Retinal pigment epithelial cell (primary cell): Measurements from ENCODE around the gene STIM2.

ENCODE experiments used
- DNase-seq: peaks from one replicate; pipeline ENCODE4 v3.0.0-alpha.2; 2010; ENCODE audit warnings: low read depth
- H3K4me3 ChIP-seq: 2 replicates; pipeline ENCODE4 v1.5.1; 2011; ENCODE audit warnings: mild to moderate bottlenecking, low read length, control low read depth, moderate library complexity
- CTCF ChIP-seq: conservative IDR thresholded peaks from 2 replicates; pipeline ENCODE4 v1.5.1; 2011; ENCODE audit warnings: low read depth, low read length, control low read depth, inconsistent platforms

Gene STIM2

DNA sequence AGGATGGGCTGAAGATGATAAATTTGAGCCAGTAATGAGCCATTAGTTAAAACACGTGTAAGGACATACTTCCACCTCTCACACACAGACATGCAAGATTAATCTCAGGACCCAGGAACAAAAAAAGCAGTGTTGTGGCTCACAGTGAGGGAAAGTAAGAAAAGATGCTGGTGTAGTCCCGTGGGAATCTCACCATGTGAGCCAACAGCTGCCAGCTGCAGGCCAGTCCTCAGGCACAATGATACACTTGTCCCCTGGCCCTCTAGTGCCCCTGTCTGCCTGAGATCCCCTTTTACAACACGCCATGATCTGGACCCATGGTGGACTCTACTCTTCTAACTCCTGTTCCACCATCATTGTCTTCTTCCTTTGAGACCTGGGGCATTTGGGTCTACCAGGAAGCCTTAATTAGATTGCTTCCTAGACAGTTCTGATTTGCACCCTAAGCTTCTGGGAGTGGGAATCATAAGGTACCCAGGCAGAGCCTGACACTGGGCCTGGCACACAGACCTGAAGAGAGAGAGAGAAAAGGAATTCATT, 194.7 kb downstream of the STIM2 start:
- no peak overlapping the region for H3K4me3 ChIP-seq
- no peak for DNase-seq
- TF ChIP-seq CTCF = no peak

- TF ChIP-seq CTCF = no peak
- no peak overlapping the region for H3K4me3 ChIP-seq
- DNase-seq = no peak
Observed at GRCh38 chr4:27056281-27056680, 195.6 kb downstream of the STIM2 start.

GRCh38 chr4:27057053-27057452, 196.4 kb downstream of the STIM2 start:
- no peak for TF ChIP-seq CTCF
- DNase-seq = no peak
- H3K4me3 ChIP-seq = no peak overlapping the region

DNA sequence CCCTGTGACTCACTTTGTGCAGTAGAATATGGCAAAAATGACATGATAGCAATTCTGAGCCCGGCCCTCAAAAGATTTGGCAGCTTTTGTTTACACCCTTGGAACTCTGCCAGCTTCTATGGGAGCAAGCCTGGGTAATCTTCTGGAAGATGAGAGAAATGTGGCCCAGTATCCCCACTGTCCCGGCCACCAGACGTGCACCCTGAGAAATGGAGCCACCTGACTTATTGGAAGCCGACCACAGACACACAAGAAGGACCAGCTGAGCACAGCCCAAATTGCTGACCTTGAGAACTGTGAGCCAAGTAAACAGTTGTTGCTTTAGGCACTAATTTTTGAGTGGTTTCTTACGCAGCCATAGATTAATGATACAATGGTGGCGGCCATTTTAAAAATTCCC, 197.0 kb downstream of the STIM2 start:
- DNase-seq = no peak
- no peak for TF ChIP-seq CTCF

DNA sequence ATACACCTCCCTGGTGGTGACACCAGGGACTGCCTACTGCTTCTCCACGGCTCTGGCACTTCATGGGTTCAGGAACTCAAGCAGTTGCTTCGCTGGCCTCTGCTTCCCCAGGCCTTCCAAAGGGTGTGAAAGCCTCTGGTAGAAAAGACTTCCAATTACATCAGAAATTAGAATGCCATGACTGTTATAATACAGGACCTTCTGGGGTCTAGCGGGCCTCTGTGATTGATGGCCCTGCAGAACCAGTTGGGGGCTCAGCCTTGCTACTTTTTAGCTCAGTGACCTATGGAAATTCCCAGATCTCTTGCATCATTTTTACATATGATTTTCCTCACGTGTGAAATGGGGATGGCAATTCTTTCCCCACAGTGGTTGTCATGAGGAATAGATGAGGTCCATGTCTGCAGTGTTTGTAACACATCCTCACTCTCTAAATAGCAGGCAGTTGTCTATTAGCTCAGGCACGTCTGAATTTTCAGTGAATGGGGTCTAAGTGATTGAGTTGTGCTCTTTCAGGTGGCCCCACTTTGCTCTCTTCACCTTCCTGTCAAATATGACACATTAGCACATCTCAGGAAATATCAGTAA, 198.3 kb downstream of the STIM2 start:
- no peak for TF ChIP-seq CTCF
- no peak for DNase-seq
- no peak overlapping the region for H3K4me3 ChIP-seq

More for the DNA sequence above, 197.0 kb downstream of the STIM2 start:
- no peak overlapping the region for H3K4me3 ChIP-seq

GRCh38 chr4:27059446-27059845, 198.8 kb downstream of the STIM2 start:
- TF ChIP-seq CTCF = no peak
- no peak overlapping the region for H3K4me3 ChIP-seq
- DNase-seq = no peak

GRCh38 chr4:27062256-27062655, 201.6 kb downstream of the STIM2 start:
- H3K4me3 ChIP-seq = no peak overlapping the region
- no peak for TF ChIP-seq CTCF
- no peak for DNase-seq
